GM18873 (cell line): Measurements from ENCODE around the gene DENND5B.
"Not testable (repeated sequence)": the region's sequence is repeated elsewhere in the genome, so short reads cannot be mapped to it uniquely, and the experiment has no call there.

ENCODE experiments used
- ATAC-seq: cut with Tn5 transposase; IDR thresholded peaks from one replicate; pipeline ENCODE4 v1.9.1; 2021; ENCODE audit warnings: mild to moderate bottlenecking, moderate library complexity, moderate number of reproducible peaks; ENCODE audit not compliant: unreplicated experiment, low FRiP score

The DENND5B gene

DNA sequence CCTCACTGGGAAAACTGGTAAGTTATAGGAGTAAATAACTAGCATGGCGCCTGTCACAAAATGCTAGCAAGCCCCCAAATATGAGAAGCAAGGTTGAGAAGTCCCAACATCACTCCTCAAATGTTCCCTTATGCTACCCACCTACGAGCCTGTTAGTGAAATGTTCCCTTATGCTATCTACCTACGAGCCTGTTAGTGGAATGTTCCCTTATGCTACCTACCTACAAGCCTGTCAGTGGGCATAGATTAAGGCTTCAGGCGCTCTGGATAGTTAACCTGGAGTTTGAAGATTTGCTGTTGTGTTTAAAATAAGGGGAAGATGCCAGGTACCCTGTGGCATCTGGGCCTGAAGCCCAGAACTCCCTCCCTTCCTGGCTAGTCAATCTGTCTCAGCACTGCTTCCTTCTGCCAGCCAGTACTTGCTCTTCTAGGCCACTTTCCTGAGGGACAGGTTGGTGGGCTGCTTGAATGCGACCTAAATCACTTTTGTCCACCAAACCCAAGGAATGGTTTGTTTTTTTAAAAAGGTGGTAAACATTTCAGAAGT, 197.9 kb downstream of the DENND5B start:
- ATAC-seq, result no peak

GRCh38 chr12:31390991-31391390, 199.9 kb downstream of the DENND5B start:
- no peak for ATAC-seq

GRCh38 chr12:31388713-31389112, 202.2 kb downstream of the DENND5B start:
- ATAC-seq, result no peak

- no peak for ATAC-seq
These were observed 203.5 kb downstream of the DENND5B start for GRCh38 chr12:31387466-31387865.

GRCh38 chr12:31387011-31387410, 203.9 kb downstream of the DENND5B start:
- ATAC-seq, result no peak

GRCh38 chr12:31386364-31386777, 204.6 kb downstream of the DENND5B start:
- ATAC-seq, result no peak

- ATAC-seq, result not testable (repeated sequence)
These were observed 213.7 kb downstream of the DENND5B start for GRCh38 chr12:31377210-31377609.

- not testable (repeated sequence) for ATAC-seq
These were observed 215.5 kb downstream of the DENND5B start for GRCh38 chr12:31375422-31375821.

- ATAC-seq, result no peak
These were observed 219.7 kb downstream of the DENND5B start for GRCh38 chr12:31371256-31371620.

- no peak for ATAC-seq
These were observed 220.2 kb downstream of the DENND5B start for GRCh38 chr12:31370531-31371255.

- no peak for ATAC-seq
These were observed 221.0 kb downstream of the DENND5B start for GRCh38 chr12:31369712-31370521.

DNA sequence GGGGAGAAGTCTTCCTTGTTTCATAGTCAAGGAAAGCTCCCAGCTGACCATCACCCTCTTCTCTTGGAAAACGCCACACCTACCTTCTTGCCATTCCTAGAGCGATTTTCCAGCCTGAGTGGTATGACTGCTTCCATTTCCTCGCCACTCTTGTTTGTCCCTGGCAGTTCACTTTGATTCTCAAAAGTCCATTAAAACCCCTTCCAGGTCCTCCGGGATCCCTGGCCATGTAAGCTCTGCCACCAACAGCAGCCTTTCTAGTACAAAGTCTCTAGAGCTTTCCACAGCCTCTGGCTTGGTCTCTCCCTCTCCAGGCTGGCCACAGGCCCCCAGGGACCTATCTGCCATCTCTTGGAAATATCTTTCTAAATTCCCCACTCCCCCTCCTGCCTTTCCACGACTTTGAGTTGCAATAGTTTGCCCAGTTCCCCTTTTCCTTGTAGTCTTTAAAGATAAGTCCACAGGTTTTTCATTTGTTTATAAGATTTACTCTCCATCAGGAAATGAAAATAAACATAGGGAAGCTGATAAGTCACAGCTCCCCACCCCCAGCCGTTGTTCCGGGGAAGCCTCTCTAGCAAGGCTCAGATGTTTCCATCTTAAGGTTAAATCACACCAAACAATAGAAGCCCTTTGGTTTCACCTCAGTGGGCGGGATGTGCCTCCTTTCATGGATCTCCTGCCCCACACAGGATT, 222.1 kb downstream of the DENND5B start:
- no peak for ATAC-seq

- ATAC-seq, result no peak
These were observed 224.8 kb downstream of the DENND5B start for GRCh38 chr12:31366104-31366621.

DNA sequence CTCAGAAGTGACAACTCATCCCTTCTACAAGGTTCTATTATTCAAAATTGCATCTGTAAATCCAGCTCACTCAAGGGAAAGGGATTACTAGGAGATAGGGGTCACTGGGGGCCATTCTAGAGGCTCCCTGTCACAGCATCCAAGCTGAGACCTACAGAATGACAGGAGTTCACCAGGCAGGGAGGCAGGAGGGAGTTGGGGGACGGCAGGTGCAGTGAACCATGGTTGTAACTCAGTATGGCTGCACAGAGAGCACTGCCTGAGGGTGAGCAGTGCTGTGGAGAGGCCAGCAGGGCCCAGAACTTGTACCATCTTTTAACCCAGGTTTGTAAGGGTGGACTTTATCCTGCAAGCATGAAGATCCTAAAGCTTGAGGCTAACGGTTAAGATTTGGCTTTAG, 227.1 kb downstream of the DENND5B start:
- ATAC-seq, result no peak

GRCh38 chr12:31363416-31363809, 227.5 kb downstream of the DENND5B start:
- ATAC-seq, result no peak

DNA sequence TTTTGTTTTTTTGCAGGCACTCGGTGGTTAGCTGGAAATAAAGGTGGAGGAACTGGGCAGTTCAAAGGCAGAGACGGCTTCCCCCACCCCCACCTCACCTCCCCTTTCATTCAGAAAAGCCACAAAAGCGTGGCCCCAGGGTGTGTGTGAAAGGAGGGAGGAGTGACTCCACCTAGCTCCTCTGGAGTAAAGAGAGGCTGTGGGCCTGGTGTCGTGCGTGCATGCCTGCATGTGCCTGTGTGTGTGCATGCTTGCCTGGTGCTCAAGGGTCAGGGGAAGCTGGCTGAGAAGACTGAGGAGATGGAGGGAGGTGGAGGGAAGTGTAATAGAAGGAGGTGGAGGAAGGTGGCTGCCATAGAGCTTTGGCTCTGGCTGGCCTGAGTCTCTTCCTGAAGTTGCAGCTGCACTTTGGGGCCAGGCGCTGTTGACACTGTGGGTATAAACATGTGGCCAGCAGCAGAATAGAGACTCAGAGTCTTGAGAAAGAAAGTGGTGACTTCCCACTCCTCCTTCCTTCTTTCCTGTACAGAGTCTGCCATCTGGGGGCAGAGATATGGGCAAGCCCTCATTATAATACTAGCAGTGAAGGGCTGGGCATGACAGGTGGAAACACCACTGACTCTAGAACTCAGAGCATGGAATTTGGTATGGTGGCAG, 228.0 kb downstream of the DENND5B start:
- ATAC-seq, result peak; percentile 81

DNA sequence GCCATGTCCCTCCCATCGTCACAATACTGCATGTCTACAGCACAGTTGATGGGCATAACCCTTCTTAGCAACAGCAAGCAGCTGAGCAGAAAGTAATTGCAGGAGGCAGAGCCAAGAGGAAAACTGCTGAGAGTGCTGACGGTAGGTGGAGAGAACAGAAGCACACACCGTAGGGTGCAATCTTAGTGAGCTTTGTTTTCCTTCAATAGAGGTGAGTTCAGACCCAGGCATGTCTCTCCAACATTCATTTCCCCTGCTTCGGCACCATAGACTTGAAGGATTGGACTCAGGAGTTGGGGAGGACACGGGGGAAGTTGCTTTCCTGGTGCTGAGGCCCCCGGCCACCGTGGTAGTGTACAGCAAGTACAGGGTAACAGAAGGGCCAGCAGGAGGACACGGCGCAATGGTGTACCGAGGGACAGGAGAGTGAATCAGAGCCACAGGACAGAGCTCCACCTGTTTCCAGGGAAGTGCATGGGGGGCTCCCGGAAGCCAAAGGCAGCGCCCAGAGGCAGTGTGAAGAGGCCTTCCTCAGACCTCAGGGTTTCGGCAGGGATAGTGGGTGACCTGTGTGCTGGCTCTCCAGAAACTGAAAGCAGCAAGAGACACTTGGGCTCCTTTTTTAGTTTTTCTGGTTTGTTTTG, 228.7 kb downstream of the DENND5B start:
- ATAC-seq, result no peak

- ATAC-seq, result no peak
These were observed 229.2 kb downstream of the DENND5B start for GRCh38 chr12:31361730-31362114.

- no peak for ATAC-seq
These were observed 235.2 kb downstream of the DENND5B start for GRCh38 chr12:31355747-31356107.
